ENCODE results near the gene ZFHX3. TPM values are rescaled to one million over a fixed set of nuclear protein-coding genes. Genes with fewer than 3 reads are reported as not detected.

ZFHX3 gene
- total and polyA plus RNA-seq, 2 donors (not counting 1 experiment from before 2014, with no cell fraction given): 4.7 to 7.3 TPM

DNA sequence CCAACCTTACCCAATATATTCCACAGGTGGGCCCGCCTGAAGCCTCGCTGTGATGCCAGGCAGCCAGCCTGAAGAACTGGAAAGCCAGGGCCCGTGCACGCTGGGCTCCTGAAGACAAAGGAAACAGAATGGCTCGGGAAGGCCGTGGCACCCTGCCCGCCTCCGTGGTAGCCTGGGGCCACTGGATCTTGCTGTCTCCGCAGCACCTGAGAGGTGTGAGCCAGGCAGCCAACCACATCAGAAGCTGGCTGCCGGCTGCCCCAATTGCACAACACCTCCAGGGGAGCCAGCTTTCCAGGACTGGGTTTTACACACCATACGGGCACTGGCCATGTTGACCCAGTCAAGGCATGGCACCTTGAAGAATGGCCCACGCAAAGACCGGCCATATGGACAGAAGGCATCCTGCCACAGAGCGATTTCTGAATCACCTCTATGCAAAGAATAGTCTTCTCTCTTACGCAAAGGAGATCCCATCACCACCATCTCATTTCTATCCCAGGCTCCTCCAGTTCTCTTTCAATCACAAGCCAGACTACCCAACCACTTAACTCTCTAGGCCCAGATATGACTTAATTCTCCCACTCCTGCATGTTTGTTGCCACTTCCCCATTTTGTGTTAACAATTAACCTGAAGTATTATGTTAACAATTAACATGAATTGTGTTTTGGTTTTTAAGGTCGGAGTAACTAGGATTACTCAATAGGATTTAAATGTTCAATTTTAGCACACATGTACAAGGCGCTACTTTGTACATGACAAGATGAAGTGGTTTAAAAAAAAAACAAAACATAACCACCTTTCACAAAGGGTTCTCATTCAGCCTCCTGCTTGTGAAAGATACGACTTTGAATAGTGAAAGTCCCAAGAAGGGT lies 32.1 kb downstream of the ZFHX3 start:
- peaks cover 79% of the 10 kb centered on the region for H3K79me2 ChIP-seq (ENCODE audit: control insufficient read depth, insufficient read depth, low read length)
- no peak for DNase-seq (ENCODE audit: low read depth in 2 of 2)
- H3K9me3 ChIP-seq (ENCODE audit: control insufficient read depth, insufficient read depth, low read depth, low read length): no peaks in the 10 kb centered on the region
- no peak overlapping the region for H3K9ac ChIP-seq (ENCODE audit: insufficient read depth, low read length)
- H3K27me3 ChIP-seq (ENCODE audit: control insufficient read depth, insufficient read depth, low read length): no peaks in the 10 kb centered on the region
- no peak overlapping the region for H3K27ac ChIP-seq (ENCODE audit: insufficient read depth, low read length)
- H4K20me1 ChIP-seq (ENCODE audit: control insufficient read depth, extremely low read depth, insufficient read depth, low read length): no peaks in the 10 kb centered on the region
- H3K36me3 ChIP-seq (ENCODE audit: control insufficient read depth, insufficient read depth, low read length): no peaks in the 10 kb centered on the region
- no peak overlapping the region for H3K4me2 ChIP-seq (ENCODE audit: extremely low read depth, insufficient read depth, low read length)
- H3K4me1 ChIP-seq (ENCODE audit: control insufficient read depth, extremely low read depth, insufficient read depth, low read length): peaks cover 14% of the 10 kb centered on the region
- no peak overlapping the region for H2AFZ ChIP-seq (ENCODE audit: low read length)
- TF ChIP-seq EZH2 (IDR thresholded peaks at IDR 0.05; ENCODE audit: low read length, missing control alignments) (no peak), CTCF (conservative IDR thresholded peaks at IDR 0.05 in 1 of 2, IDR thresholded peaks at IDR 0.05 in 1 of 2; ENCODE audit: low read depth in 1 of 2, low read length in 2 of 2) (no peak)
- H3K4me3 ChIP-seq (replicated peaks in 1 of 4; ENCODE audit: control extremely low read depth in 1 of 4, insufficient read depth in 1 of 4, low read depth in 3 of 4, low read length in 4 of 4): no peak overlapping the region

- Histone ChIP-seq H2AFZ (ENCODE audit: low read length) (no peak overlapping the region), H3K9ac (ENCODE audit: insufficient read depth, low read length) (no peak overlapping the region), H3K9me3 (ENCODE audit: control insufficient read depth, insufficient read depth, low read depth, low read length) (no peaks in the 10 kb centered on the region), H3K4me2 (ENCODE audit: extremely low read depth, insufficient read depth, low read length) (no peak overlapping the region), H3K4me3 (replicated peaks in 1 of 4; ENCODE audit: control extremely low read depth in 1 of 4, insufficient read depth in 1 of 4, low read depth in 3 of 4, low read length in 4 of 4) (no peak overlapping the region), H4K20me1 (ENCODE audit: control insufficient read depth, extremely low read depth, insufficient read depth, low read length) (no peaks in the 10 kb centered on the region), H3K36me3 (ENCODE audit: control insufficient read depth, insufficient read depth, low read length) (no peaks in the 10 kb centered on the region), H3K27ac (ENCODE audit: insufficient read depth, low read length) (no peak overlapping the region), H3K79me2 (ENCODE audit: control insufficient read depth, insufficient read depth, low read length) (peaks cover 88% of the 10 kb centered on the region), H3K4me1 (ENCODE audit: control insufficient read depth, extremely low read depth, insufficient read depth, low read length) (peaks cover 10% of the 10 kb centered on the region), H3K27me3 (ENCODE audit: control insufficient read depth, insufficient read depth, low read length) (no peaks in the 10 kb centered on the region)
- DNase-seq (ENCODE audit: low read depth in 2 of 2): no peak
- TF ChIP-seq CTCF (conservative IDR thresholded peaks at IDR 0.05 in 1 of 2, IDR thresholded peaks at IDR 0.05 in 1 of 2; ENCODE audit: low read depth in 1 of 2, low read length in 2 of 2) (no peak), EZH2 (IDR thresholded peaks at IDR 0.05; ENCODE audit: low read length, missing control alignments) (no peak)
Observed at GRCh38 chr16:73014768-73015167, 33.2 kb downstream of the ZFHX3 start.

DNA sequence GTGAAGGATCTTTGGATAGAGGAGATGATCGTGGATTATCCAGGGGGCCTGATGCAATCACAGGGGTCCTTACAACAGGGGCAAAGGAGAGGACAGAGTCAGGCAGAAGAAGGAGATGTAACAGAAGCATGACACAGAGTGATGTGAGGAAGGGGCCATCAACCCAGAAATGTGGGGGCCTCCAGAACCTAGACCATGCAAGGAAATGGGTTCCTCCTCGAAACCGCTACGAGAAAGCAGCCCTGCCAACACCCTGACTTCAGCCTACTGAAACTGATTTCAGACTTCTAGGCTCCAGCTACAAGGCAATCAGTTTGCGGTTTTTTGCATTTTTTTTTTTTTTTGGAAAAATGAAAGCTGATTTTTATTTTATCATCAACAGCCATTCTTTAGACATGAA lies 34.0 kb downstream of the ZFHX3 start:
- Histone ChIP-seq H3K4me1 (ENCODE audit: control insufficient read depth, extremely low read depth, insufficient read depth, low read length) (peaks cover 3% of the 10 kb centered on the region), H3K9me3 (ENCODE audit: control insufficient read depth, insufficient read depth, low read depth, low read length) (no peaks in the 10 kb centered on the region), H3K79me2 (ENCODE audit: control insufficient read depth, insufficient read depth, low read length) (peaks cover 88% of the 10 kb centered on the region), H2AFZ (ENCODE audit: low read length) (no peak overlapping the region), H3K4me2 (ENCODE audit: extremely low read depth, insufficient read depth, low read length) (no peak overlapping the region), H3K9ac (ENCODE audit: insufficient read depth, low read length) (no peak overlapping the region), H3K27ac (ENCODE audit: insufficient read depth, low read length) (no peak overlapping the region), H3K27me3 (ENCODE audit: control insufficient read depth, insufficient read depth, low read length) (no peaks in the 10 kb centered on the region), H4K20me1 (ENCODE audit: control insufficient read depth, extremely low read depth, insufficient read depth, low read length) (no peaks in the 10 kb centered on the region), H3K4me3 (replicated peaks in 1 of 4; ENCODE audit: control extremely low read depth in 1 of 4, insufficient read depth in 1 of 4, low read depth in 3 of 4, low read length in 4 of 4) (no peak overlapping the region), H3K36me3 (ENCODE audit: control insufficient read depth, insufficient read depth, low read length) (no peaks in the 10 kb centered on the region)
- DNase-seq (ENCODE audit: low read depth in 2 of 2): no peak
- TF ChIP-seq CTCF (conservative IDR thresholded peaks at IDR 0.05 in 1 of 2, IDR thresholded peaks at IDR 0.05 in 1 of 2; ENCODE audit: low read depth in 1 of 2, low read length in 2 of 2) (no peak), EZH2 (IDR thresholded peaks at IDR 0.05; ENCODE audit: low read length, missing control alignments) (no peak)

Measured in fibroblast of lung (primary cell).